ENCODE results near the gene ERO1B.

ERO1B gene

GRCh38 chr1:236307435-236307834 is 25.7 kb upstream of the ERO1B start:
- DNase-seq: no peak
- no peak overlapping the region for H3K27ac ChIP-seq (ENCODE audit: low read length, poor library complexity, severe bottlenecking)
- H2BK120ac ChIP-seq (ENCODE audit: low read depth, low read length): no peak overlapping the region
- H2AK5ac ChIP-seq (ENCODE audit: low read length, severe bottlenecking): no peak overlapping the region
- H3K4me2 ChIP-seq (ENCODE audit: low read length, poor library complexity, severe bottlenecking): no peak overlapping the region
- no peak overlapping the region for H3K23ac ChIP-seq (ENCODE audit: low read length in 2 of 2)
- H3K79me1 ChIP-seq (replicated peaks; ENCODE audit: low read length, poor library complexity, severe bottlenecking): no peaks in the 10 kb centered on the region
- no peak overlapping the region for H2BK5ac ChIP-seq (ENCODE audit: low read depth, low read length, poor library complexity, severe bottlenecking)
- H3K9me3 ChIP-seq (ENCODE audit: control insufficient read depth, low read length): no peaks in the 10 kb centered on the region
- H3K14ac ChIP-seq (ENCODE audit: low read length in 2 of 2): no peak overlapping the region
- no peaks in the 10 kb centered on the region for H3K27me3 ChIP-seq (ENCODE audit: control insufficient read depth in 1 of 2, insufficient read depth in 1 of 2, low read length in 2 of 2)
- no peak overlapping the region for H3K4me3 ChIP-seq (ENCODE audit: insufficient read depth in 1 of 2, low read depth in 1 of 2, low read length in 2 of 2)
- H4K8ac ChIP-seq (ENCODE audit: low read length): no peak overlapping the region
- no peaks in the 10 kb centered on the region for H3K36me3 ChIP-seq (ENCODE audit: control insufficient read depth in 1 of 2, insufficient read depth in 2 of 2, low read depth in 1 of 2, low read length in 2 of 2)
- no peak overlapping the region for H3K18ac ChIP-seq (ENCODE audit: low read depth in 1 of 2, low read length in 2 of 2)
- H2BK12ac ChIP-seq (ENCODE audit: low read length in 2 of 2): no peak overlapping the region
- WGBS: 43% methylated on average over 1 of the region's 6 CpGs
- no peaks in the 10 kb centered on the region for H3K4me1 ChIP-seq (ENCODE audit: control insufficient read depth, insufficient read depth, low read depth, low read length)
- no peak overlapping the region for H3K4ac ChIP-seq (ENCODE audit: low read depth in 1 of 2, low read length in 2 of 2)
- no peak overlapping the region for H2BK15ac ChIP-seq (ENCODE audit: low read depth, poor library complexity, severe bottlenecking)
- no peak overlapping the region for H4K91ac ChIP-seq (ENCODE audit: low read length)
- no peak overlapping the region for H3K9ac ChIP-seq (ENCODE audit: low read length)
- peak overlapping the region; percentile 63 for H2AFZ ChIP-seq (ENCODE audit: low read depth, low read length)

GRCh38 chr1:236304682-236305081 is 22.9 kb upstream of the ERO1B start:
- no peak overlapping the region for H3K23ac ChIP-seq (ENCODE audit: low read length in 2 of 2)
- no peak overlapping the region for H4K91ac ChIP-seq (ENCODE audit: low read length)
- 85% methylated on average over 3 of the region's 4 CpGs for WGBS
- H3K4me1 ChIP-seq (ENCODE audit: control insufficient read depth, insufficient read depth, low read depth, low read length): no peaks in the 10 kb centered on the region
- H2AK5ac ChIP-seq (ENCODE audit: low read length, severe bottlenecking): no peak overlapping the region
- H2BK5ac ChIP-seq (ENCODE audit: low read depth, low read length, poor library complexity, severe bottlenecking): no peak overlapping the region
- H2BK120ac ChIP-seq (ENCODE audit: low read depth, low read length): no peak overlapping the region
- H3K79me1 ChIP-seq (replicated peaks; ENCODE audit: low read length, poor library complexity, severe bottlenecking): no peaks in the 10 kb centered on the region
- no peak overlapping the region for H3K27ac ChIP-seq (ENCODE audit: low read length, poor library complexity, severe bottlenecking)
- H3K4ac ChIP-seq (ENCODE audit: low read depth in 1 of 2, low read length in 2 of 2): no peak overlapping the region
- no peaks in the 10 kb centered on the region for H3K27me3 ChIP-seq (ENCODE audit: control insufficient read depth in 1 of 2, insufficient read depth in 1 of 2, low read length in 2 of 2)
- no peak overlapping the region for H3K9ac ChIP-seq (ENCODE audit: low read length)
- no peak overlapping the region for H3K4me3 ChIP-seq (ENCODE audit: insufficient read depth in 1 of 2, low read depth in 1 of 2, low read length in 2 of 2)
- H3K18ac ChIP-seq (ENCODE audit: low read depth in 1 of 2, low read length in 2 of 2): no peak overlapping the region
- no peak overlapping the region for H4K8ac ChIP-seq (ENCODE audit: low read length)
- no peak overlapping the region for H3K14ac ChIP-seq (ENCODE audit: low read length in 2 of 2)
- H3K36me3 ChIP-seq (ENCODE audit: control insufficient read depth in 1 of 2, insufficient read depth in 2 of 2, low read depth in 1 of 2, low read length in 2 of 2): no peaks in the 10 kb centered on the region
- H3K9me3 ChIP-seq (ENCODE audit: control insufficient read depth, low read length): no peaks in the 10 kb centered on the region
- DNase-seq: no peak
- H2BK12ac ChIP-seq (ENCODE audit: low read length in 2 of 2): no peak overlapping the region
- no peak overlapping the region for H2AFZ ChIP-seq (ENCODE audit: low read depth, low read length)
- H3K4me2 ChIP-seq (ENCODE audit: low read length, poor library complexity, severe bottlenecking): no peak overlapping the region
- no peak overlapping the region for H2BK15ac ChIP-seq (ENCODE audit: low read depth, poor library complexity, severe bottlenecking)

GRCh38 chr1:236303675-236304074 is 21.9 kb upstream of the ERO1B start:
- Histone ChIP-seq H3K4me1 (ENCODE audit: control insufficient read depth, insufficient read depth, low read depth, low read length) (no peaks in the 10 kb centered on the region), H3K36me3 (ENCODE audit: control insufficient read depth in 1 of 2, insufficient read depth in 2 of 2, low read depth in 1 of 2, low read length in 2 of 2) (no peaks in the 10 kb centered on the region), H3K4me2 (ENCODE audit: low read length, poor library complexity, severe bottlenecking) (no peak overlapping the region), H3K27me3 (ENCODE audit: control insufficient read depth in 1 of 2, insufficient read depth in 1 of 2, low read length in 2 of 2) (no peaks in the 10 kb centered on the region), H3K79me1 (replicated peaks; ENCODE audit: low read length, poor library complexity, severe bottlenecking) (no peaks in the 10 kb centered on the region), H2AK5ac (ENCODE audit: low read length, severe bottlenecking) (no peak overlapping the region), H2BK5ac (ENCODE audit: low read depth, low read length, poor library complexity, severe bottlenecking) (no peak overlapping the region), H3K27ac (ENCODE audit: low read length, poor library complexity, severe bottlenecking) (no peak overlapping the region), H3K4me3 (ENCODE audit: insufficient read depth in 1 of 2, low read depth in 1 of 2, low read length in 2 of 2) (no peak overlapping the region), H3K18ac (ENCODE audit: low read depth in 1 of 2, low read length in 2 of 2) (no peak overlapping the region), H2BK15ac (ENCODE audit: low read depth, poor library complexity, severe bottlenecking) (no peak overlapping the region), H3K9me3 (ENCODE audit: control insufficient read depth, low read length) (no peaks in the 10 kb centered on the region), H2AFZ (ENCODE audit: low read depth, low read length) (no peak overlapping the region), H2BK12ac (ENCODE audit: low read length in 2 of 2) (no peak overlapping the region), H3K4ac (ENCODE audit: low read depth in 1 of 2, low read length in 2 of 2) (no peak overlapping the region), H3K23ac (ENCODE audit: low read length in 2 of 2) (peak overlapping the region in 1 of 2 experiments; percentile 51), H3K14ac (ENCODE audit: low read length in 2 of 2) (no peak overlapping the region), H2BK120ac (ENCODE audit: low read depth, low read length) (no peak overlapping the region), H3K9ac (ENCODE audit: low read length) (no peak overlapping the region), H4K8ac (ENCODE audit: low read length) (no peak overlapping the region), H4K91ac (ENCODE audit: low read length) (no peak overlapping the region)
- no peak for DNase-seq
- WGBS: 87% methylated on average over 4 of the region's 4 CpGs

- Histone ChIP-seq H3K23ac (ENCODE audit: low read length in 2 of 2) (no peak overlapping the region), H3K4me2 (ENCODE audit: low read length, poor library complexity, severe bottlenecking) (no peak overlapping the region), H3K9me3 (ENCODE audit: control insufficient read depth, low read length) (no peaks in the 10 kb centered on the region), H3K4me3 (ENCODE audit: insufficient read depth in 1 of 2, low read depth in 1 of 2, low read length in 2 of 2) (no peak overlapping the region), H2BK15ac (ENCODE audit: low read depth, poor library complexity, severe bottlenecking) (no peak overlapping the region), H2AK5ac (ENCODE audit: low read length, severe bottlenecking) (no peak overlapping the region), H2BK12ac (ENCODE audit: low read length in 2 of 2) (no peak overlapping the region), H3K4me1 (ENCODE audit: control insufficient read depth, insufficient read depth, low read depth, low read length) (no peaks in the 10 kb centered on the region), H3K36me3 (ENCODE audit: control insufficient read depth in 1 of 2, insufficient read depth in 2 of 2, low read depth in 1 of 2, low read length in 2 of 2) (no peaks in the 10 kb centered on the region), H3K14ac (ENCODE audit: low read length in 2 of 2) (no peak overlapping the region), H2BK120ac (ENCODE audit: low read depth, low read length) (no peak overlapping the region), H2AFZ (ENCODE audit: low read depth, low read length) (no peak overlapping the region), H3K27ac (ENCODE audit: low read length, poor library complexity, severe bottlenecking) (no peak overlapping the region), H3K9ac (ENCODE audit: low read length) (no peak overlapping the region), H3K27me3 (ENCODE audit: control insufficient read depth in 1 of 2, insufficient read depth in 1 of 2, low read length in 2 of 2) (no peaks in the 10 kb centered on the region), H4K8ac (ENCODE audit: low read length) (no peak overlapping the region), H2BK5ac (ENCODE audit: low read depth, low read length, poor library complexity, severe bottlenecking) (no peak overlapping the region), H4K91ac (ENCODE audit: low read length) (no peak overlapping the region), H3K4ac (ENCODE audit: low read depth in 1 of 2, low read length in 2 of 2) (no peak overlapping the region), H3K79me1 (replicated peaks; ENCODE audit: low read length, poor library complexity, severe bottlenecking) (no peaks in the 10 kb centered on the region), H3K18ac (ENCODE audit: low read depth in 1 of 2, low read length in 2 of 2) (no peak overlapping the region)
- WGBS: 95% methylated on average over 2 of the region's 2 CpGs
- no peak for DNase-seq
Observed at GRCh38 chr1:236302941-236303340, 21.2 kb upstream of the ERO1B start.

Data from mesenchymal stem cell (in vitro differentiated cells and primary cell).